Measurements from ENCODE around the gene ABCC4. TPM values are rescaled to one million over a fixed set of nuclear protein-coding genes. Genes with fewer than 3 reads are reported as not detected.

The ABCC4 gene
- total RNA-seq, 2 donors from 2014 or later: 119 to 144 TPM

- Mint-ChIP-seq H3K4me3 (no peak overlapping the region), H3K4me1 (peaks cover 2% of the 10 kb centered on the region), H3K27me3 (ENCODE audit: insufficient read depth) (peaks cover 2% of the 10 kb centered on the region), H3K9me3 (no peaks in the 10 kb centered on the region), H3K36me3 (ENCODE audit: low read depth) (peaks cover 50% of the 10 kb centered on the region), H3K27ac (no peak overlapping the region)
- H3K4me1 ChIP-seq (ENCODE audit: control insufficient read depth, insufficient read depth, low read length): no peaks in the 10 kb centered on the region
- H3K4me3 ChIP-seq (ENCODE audit: low read length): no peak overlapping the region
- H3K27ac ChIP-seq (ENCODE audit: low read depth, low read length): no peak overlapping the region
- 94 to 96% methylated on average over 4 of the region's 4 CpGs for WGBS, 2 experiments (ENCODE audit: insufficient coverage in 1 of 2, insufficient read length in 1 of 2)
- no peak for TF ChIP-seq CTCF (conservative IDR thresholded peaks at IDR 0.05)
- no peaks in the 10 kb centered on the region for H3K27me3 ChIP-seq (ENCODE audit: control insufficient read depth, insufficient read depth, low read length, poor library complexity, severe bottlenecking)
- H3K36me3 ChIP-seq (ENCODE audit: control insufficient read depth, insufficient read depth, low read length): peaks cover 40% of the 10 kb centered on the region
- H3K9me3 ChIP-seq (ENCODE audit: control insufficient read depth, low read length): no peaks in the 10 kb centered on the region
- no peak for DNase-seq
- no peak overlapping the region for H3K9ac ChIP-seq (ENCODE audit: extremely low read depth, low read length, poor library complexity, severe bottlenecking)
These were observed 270.4 kb downstream of the ABCC4 start for GRCh38 chr13:95030821-95031343.

- H3K27me3 ChIP-seq (ENCODE audit: control insufficient read depth, insufficient read depth, low read length, poor library complexity, severe bottlenecking): no peaks in the 10 kb centered on the region
- Mint-ChIP-seq H3K4me3 (no peak overlapping the region), H3K4me1 (no peaks in the 10 kb centered on the region), H3K27ac (no peak overlapping the region), H3K9me3 (no peaks in the 10 kb centered on the region), H3K27me3 (ENCODE audit: insufficient read depth) (peaks cover 2% of the 10 kb centered on the region), H3K36me3 (ENCODE audit: low read depth) (peaks cover 43% of the 10 kb centered on the region)
- no peaks in the 10 kb centered on the region for H3K4me1 ChIP-seq (ENCODE audit: control insufficient read depth, insufficient read depth, low read length)
- DNase-seq: no peak
- WGBS, 2 experiments (ENCODE audit: insufficient coverage in 1 of 2, insufficient read length in 1 of 2): 91% methylated on average over 3 of the region's 3 CpGs; no CpG with 5 or more reads in 1 of the 2 experiments
- H3K27ac ChIP-seq (ENCODE audit: low read depth, low read length): no peak overlapping the region
- no peaks in the 10 kb centered on the region for H3K9me3 ChIP-seq (ENCODE audit: control insufficient read depth, low read length)
- H3K9ac ChIP-seq (ENCODE audit: extremely low read depth, low read length, poor library complexity, severe bottlenecking): no peak overlapping the region
- TF ChIP-seq CTCF (conservative IDR thresholded peaks at IDR 0.05): no peak
- H3K36me3 ChIP-seq (ENCODE audit: control insufficient read depth, insufficient read depth, low read length): peaks cover 24% of the 10 kb centered on the region
- H3K4me3 ChIP-seq (ENCODE audit: low read length): no peak overlapping the region
These were observed 273.6 kb downstream of the ABCC4 start for GRCh38 chr13:95027638-95028037.

GRCh38 chr13:95025116-95025515 is 276.1 kb downstream of the ABCC4 start:
- Mint-ChIP-seq H3K9me3 (no peaks in the 10 kb centered on the region), H3K4me3 (no peak overlapping the region), H3K4me1 (no peaks in the 10 kb centered on the region), H3K27ac (no peak overlapping the region), H3K36me3 (ENCODE audit: low read depth) (peaks cover 49% of the 10 kb centered on the region), H3K27me3 (ENCODE audit: insufficient read depth) (peaks cover 2% of the 10 kb centered on the region)
- no peak for TF ChIP-seq CTCF (conservative IDR thresholded peaks at IDR 0.05)
- no peak overlapping the region for H3K4me3 ChIP-seq (ENCODE audit: low read length)
- H3K4me1 ChIP-seq (ENCODE audit: control insufficient read depth, insufficient read depth, low read length): no peaks in the 10 kb centered on the region
- H3K36me3 ChIP-seq (ENCODE audit: control insufficient read depth, insufficient read depth, low read length): peaks cover 28% of the 10 kb centered on the region
- H3K27me3 ChIP-seq (ENCODE audit: control insufficient read depth, insufficient read depth, low read length, poor library complexity, severe bottlenecking): no peaks in the 10 kb centered on the region
- H3K9me3 ChIP-seq (ENCODE audit: control insufficient read depth, low read length): no peaks in the 10 kb centered on the region
- DNase-seq: no peak
- H3K9ac ChIP-seq (ENCODE audit: extremely low read depth, low read length, poor library complexity, severe bottlenecking): no peak overlapping the region
- no CpG with 5 or more reads among the region's 1 CpG for WGBS, 2 experiments (ENCODE audit: insufficient coverage in 1 of 2, insufficient read length in 1 of 2)
- H3K27ac ChIP-seq (ENCODE audit: low read depth, low read length): no peak overlapping the region
